NAMALWA (cell line): ENCODE measurements around the gene RPS6KL1.
"Not testable (repeated sequence)": the region's sequence is repeated elsewhere in the genome, so short reads cannot be mapped to it uniquely, and the experiment has no call there.

ENCODE experiments used
- DNase-seq: peaks from one replicate; pipeline ENCODE4 v3.0.0-alpha.2; 2015; ENCODE audit warnings: low spot score

Gene RPS6KL1

GRCh38 chr14:74935360-74935680 lies 12.3 kb upstream of the RPS6KL1 start:
- no peak for DNase-seq

DNA sequence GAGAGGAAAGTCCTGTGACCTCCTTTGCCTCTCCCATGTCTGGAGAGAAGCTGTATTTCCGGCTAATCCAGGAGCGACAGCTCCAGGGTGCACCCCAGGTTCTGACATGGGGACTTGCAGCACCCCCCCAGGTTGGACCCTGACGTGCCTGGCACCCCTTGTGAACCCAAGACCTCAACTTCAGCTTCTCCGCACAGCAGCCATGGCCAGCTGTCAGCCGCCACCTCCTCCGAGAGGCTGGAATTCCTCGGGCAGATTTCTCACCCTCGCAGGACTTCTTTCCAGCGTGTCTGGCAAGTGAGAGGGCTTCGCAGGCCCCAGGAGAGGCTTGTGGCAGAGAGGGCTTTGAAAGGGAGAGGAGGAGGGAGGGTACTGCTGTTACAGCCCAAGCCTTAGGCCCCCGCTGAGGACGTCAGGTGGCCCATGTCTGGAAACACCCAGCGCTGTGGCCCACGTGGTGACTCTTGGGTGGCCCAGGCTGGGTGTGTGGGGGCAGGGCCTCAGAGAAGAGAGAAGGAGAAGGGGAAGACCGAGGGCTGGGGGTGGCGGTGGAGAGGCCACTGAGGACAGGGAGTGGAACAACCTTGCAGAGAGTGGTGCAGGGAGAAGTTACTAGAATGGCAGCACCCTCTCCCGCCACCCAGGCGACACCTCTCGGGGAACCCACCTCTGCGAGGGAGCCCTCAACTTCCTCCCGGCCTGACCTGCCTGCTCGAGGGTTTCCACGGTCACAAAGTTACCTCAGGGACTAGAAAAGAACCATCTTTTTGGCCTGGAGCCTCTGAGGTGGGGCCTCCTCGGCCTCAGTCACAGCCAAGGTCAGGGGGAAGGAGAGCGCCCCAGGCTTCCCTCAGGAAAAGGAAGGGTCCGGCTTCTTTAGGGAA lies 11.7 kb upstream of the RPS6KL1 start:
- DNase-seq: no peak

DNA sequence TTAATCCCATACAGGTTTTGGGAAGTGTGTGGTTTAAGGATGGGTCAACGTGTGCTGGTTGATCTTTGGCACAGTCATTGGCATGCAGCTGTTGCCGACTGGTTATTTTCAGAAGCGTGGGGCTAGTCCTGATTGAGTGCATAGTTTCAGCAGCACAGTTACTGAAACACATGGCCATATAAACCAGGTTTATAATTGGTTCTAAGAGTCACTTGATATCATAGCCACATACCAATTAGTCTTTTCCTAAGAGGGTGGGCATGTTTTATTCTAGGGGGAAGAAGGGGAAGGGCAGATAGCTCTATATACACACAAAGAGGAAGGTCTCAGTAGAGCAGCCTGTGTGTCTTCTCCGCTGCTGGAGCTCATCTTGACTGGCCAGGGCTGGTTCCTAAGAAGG lies 11.0 kb upstream of the RPS6KL1 start:
- no peak for DNase-seq

GRCh38 chr14:74932936-74933335 lies 9.9 kb upstream of the RPS6KL1 start:
- not testable (repeated sequence) for DNase-seq

DNA sequence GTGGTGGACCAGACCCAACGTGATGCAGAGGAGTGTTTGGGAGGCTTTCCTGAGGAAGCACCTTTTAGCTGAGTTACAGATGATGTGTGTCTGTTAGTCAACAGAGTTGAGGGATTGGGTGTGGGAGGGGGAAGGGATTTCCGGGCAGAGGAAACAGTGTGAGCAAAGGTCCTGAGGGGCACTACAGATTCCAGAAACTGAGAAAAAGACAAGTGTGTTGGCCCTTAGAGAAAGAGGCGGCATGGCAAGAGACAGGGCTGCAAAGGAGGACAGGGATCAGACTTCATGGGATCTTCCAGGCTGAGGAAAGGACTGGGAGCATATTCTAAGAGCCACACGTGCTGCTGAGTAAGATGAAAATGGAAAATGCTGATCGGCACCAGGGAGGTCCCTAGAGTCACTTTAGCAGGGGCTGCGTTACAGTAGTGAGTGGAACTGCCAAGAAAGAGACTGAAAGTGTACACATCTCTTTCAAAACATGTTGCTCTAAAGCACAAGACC lies 9.4 kb upstream of the RPS6KL1 start:
- no peak for DNase-seq

- not testable (repeated sequence) for DNase-seq
These were observed 8.7 kb upstream of the RPS6KL1 start for GRCh38 chr14:74931744-74932143.

DNA sequence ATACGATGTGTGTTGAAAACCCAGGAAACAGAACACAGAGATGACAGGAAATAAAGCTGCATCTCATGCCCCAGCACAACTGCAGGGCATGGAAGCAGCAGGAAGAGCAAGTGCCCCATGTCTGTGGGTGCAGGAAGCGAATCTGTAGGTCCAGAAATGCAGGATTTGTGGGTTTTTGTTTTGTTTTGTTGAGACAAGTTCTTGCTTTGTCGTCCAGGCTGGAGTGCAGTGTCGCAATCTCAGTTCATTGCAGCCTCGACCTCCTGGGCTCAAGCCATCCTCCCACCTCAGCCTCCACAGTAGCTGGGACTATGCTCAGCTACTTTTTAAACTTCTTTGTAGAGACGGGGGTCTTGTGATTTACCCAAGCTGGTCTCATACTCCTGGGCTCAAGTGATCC lies 6.2 kb upstream of the RPS6KL1 start:
- DNase-seq: no peak

- DNase-seq: no peak
These were observed 4.2 kb upstream of the RPS6KL1 start for GRCh38 chr14:74927225-74927624.

DNA sequence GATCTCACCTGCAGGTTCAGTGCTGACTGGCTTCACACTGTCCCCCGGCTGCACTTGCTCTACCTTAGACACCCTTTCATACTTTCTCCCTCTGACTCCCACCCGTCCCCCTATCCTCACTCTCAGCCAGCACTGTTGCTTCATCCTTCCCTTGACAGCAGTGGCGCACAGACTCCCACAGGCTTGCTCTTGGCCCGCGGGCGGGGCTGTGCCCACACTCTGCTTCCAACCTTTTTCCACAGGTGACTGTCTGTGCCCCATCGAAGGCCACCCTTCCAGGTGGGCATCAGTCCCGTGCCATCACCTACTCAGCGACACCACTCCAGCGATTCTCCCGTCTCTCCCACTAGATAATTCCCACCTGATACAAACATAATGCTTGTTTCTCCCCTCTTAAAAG lies 1.0 kb upstream of the RPS6KL1 start:
- DNase-seq: no peak

GRCh38 chr14:74921987-74922751 lies 891 bp downstream of the RPS6KL1 start:
- DNase-seq: no peak

DNA sequence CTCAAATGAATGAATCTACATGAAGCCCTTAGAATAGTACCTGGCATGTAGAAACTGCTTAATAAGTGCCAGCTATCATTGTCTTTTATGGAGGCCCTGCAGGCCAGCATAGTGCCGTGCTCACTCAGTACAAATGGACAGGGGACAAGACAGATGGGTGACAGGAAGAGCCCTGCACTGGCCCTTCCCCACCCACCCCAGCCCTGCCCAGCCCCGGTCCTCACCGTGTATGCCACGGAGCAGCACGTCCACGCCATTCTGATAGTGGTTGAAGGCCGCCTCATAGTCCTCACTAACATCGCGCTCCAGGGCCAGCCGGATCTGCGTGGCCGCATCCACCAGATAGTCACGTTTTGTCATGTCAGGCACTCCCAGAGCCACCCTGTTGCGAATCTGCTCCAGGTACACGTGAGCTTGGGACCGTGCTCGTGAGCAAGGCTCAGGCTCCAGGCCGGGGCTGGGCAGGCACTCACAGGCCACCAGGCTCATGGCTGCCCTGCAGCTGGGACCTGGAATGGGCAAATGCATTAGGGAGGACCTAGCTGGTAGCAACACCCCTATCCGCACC lies 1.9 kb downstream of the RPS6KL1 start:
- DNase-seq: no peak

GRCh38 chr14:74920281-74920680 lies 2.8 kb downstream of the RPS6KL1 start:
- no peak for DNase-seq

- DNase-seq: no peak
These were observed 3.5 kb downstream of the RPS6KL1 start for GRCh38 chr14:74919421-74920165.

DNA sequence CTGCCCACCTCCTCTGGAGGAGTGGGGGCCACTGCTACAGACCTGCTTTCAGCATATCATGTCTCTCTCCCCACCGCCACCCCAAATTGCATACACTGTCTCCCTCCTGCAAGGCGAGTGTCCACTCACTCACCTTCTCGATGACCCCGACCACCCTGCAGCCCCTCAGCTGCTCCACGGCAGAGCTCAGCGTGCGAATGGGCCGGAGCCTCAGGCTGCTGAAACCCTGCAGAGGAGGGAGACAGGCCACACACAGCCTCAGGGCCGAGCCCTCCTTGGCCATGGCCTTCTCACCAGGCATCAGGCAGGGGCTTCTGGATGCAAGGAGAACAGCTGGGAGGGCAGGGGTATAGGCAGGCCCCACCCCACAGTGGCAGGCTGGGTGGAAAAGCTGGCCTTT lies 4.7 kb downstream of the RPS6KL1 start:
- no peak for DNase-seq

GRCh38 chr14:74917646-74918081 lies 5.4 kb downstream of the RPS6KL1 start:
- DNase-seq: no peak

GRCh38 chr14:74917178-74917543 lies 5.9 kb downstream of the RPS6KL1 start:
- no peak for DNase-seq

- DNase-seq: no peak
These were observed 7.2 kb downstream of the RPS6KL1 start for GRCh38 chr14:74915826-74916225.

- DNase-seq: no peak
These were observed 7.6 kb downstream of the RPS6KL1 start for GRCh38 chr14:74915426-74915825.

- peak; percentile 25 for DNase-seq
These were observed 9.0 kb downstream of the RPS6KL1 start for GRCh38 chr14:74913986-74914573.

- DNase-seq: no peak
These were observed 9.6 kb downstream of the RPS6KL1 start for GRCh38 chr14:74913393-74913910.

- no peak for DNase-seq
These were observed 10.3 kb downstream of the RPS6KL1 start for GRCh38 chr14:74912801-74913200.

DNA sequence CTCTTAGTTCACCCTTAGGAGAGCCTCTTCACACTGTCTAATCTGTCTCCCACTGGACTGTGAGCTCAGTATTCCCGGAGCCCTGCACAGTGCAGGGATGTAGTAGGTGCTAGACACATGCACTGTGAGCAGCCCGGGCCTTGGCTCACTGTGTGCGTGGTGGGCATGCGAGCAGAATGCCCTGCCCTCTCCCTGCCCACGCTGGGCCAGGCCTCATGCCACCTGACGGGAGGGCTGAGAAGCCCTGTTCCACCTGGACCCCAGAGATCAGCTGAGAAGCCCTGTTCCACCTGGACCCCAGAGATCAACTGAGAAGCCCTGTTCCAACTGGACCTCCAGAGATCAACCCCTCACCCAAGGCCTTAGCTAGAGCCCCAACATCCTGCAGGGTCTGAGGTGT lies 10.9 kb downstream of the RPS6KL1 start:
- no peak for DNase-seq
